ENCODE measurements around the gene CCDC7.
"Not testable (repeated sequence)": the region's sequence is repeated elsewhere in the genome, so short reads cannot be mapped to it uniquely, and the experiment has no call there.

DNA sequence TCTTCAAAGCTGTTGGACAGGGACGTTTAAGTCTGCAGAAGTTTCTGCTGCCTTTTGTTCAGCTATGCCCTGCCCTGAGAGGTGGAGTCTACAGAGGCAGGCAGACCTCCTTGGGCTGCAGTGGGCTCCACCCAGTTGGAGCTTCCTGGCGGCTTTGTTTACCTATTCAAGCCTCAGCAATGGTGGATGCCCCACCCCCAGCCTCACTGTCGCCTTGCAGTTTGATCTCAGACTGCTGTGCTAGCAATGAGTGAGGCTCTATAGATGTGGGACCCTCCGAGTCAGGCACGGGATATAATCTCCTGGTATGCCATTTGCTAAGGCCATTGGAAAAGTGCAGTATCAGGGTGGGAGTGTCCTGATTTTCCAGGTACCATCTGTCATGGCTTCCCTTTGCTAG lies 152.1 kb downstream of the CCDC7 start:
- not testable (repeated sequence) for TF ChIP-seq CTCF (conservative IDR thresholded peaks at IDR 0.05); ZFX (IDR thresholded peaks at IDR 0.05)

Measured in C4-2B (cell line).